SK-N-MC (cell line): ENCODE data around the gene SUN3.

Experiments used
- EZH2 ChIP-seq: fragments of 200-600 bp; sonication (generic); IDR thresholded peaks from one replicate; pipeline ENCODE4 v1.6.1; 2017; ENCODE audit warnings: antibody characterized with exemption
- POLR2AphosphoS5 ChIP-seq: IDR thresholded peaks from 2 replicates; pipeline ENCODE4 v1.6.1; 2012; ENCODE audit warnings: mild to moderate bottlenecking, low read depth, low read length, borderline replicate concordance

GRCh38 chr7:48063985-48064384 is 35.1 kb upstream of the SUN3 start:
- TF ChIP-seq POLR2AphosphoS5 (no peak), EZH2 (no peak)
